VCaP (cell line): ENCODE measurements around the gene ADCY10.
"Not testable (repeated sequence)": the region's sequence is repeated elsewhere in the genome, so short reads cannot be mapped to it uniquely, and the experiment has no call there.

ENCODE experiments used
- H3K27ac ChIP-seq: fragments of 450-650 bp; 2 replicates; pipeline ENCODE4 v1.5.1; 2017
- CTCF ChIP-seq: fragments of 450-650 bp; conservative IDR thresholded peaks from 2 replicates; pipeline ENCODE4 v1.5.1; 2017; ENCODE audit warnings: mild to moderate bottlenecking, moderate library complexity

Gene ADCY10

GRCh38 chr1:167832693-167833092, 81.2 kb downstream of the ADCY10 start:
- no peak for TF ChIP-seq CTCF
- H3K27ac ChIP-seq: no peak overlapping the region

GRCh38 chr1:167830668-167831067, 83.3 kb downstream of the ADCY10 start:
- H3K27ac ChIP-seq: not testable (repeated sequence)

GRCh38 chr1:167829868-167830267, 84.1 kb downstream of the ADCY10 start:
- H3K27ac ChIP-seq: no peak overlapping the region
- TF ChIP-seq CTCF: no peak

GRCh38 chr1:167826127-167826526, 87.8 kb downstream of the ADCY10 start:
- TF ChIP-seq CTCF: no peak

GRCh38 chr1:167825419-167826079, 88.4 kb downstream of the ADCY10 start:
- TF ChIP-seq CTCF: no peak
- H3K27ac ChIP-seq: no peak overlapping the region

More at GRCh38 chr1:167826127-167826526, 87.8 kb downstream of the ADCY10 start:
- H3K27ac ChIP-seq: no peak overlapping the region

GRCh38 chr1:167824163-167824794, 89.7 kb downstream of the ADCY10 start:
- no peak for TF ChIP-seq CTCF

GRCh38 chr1:167821969-167822685, 91.8 kb downstream of the ADCY10 start:
- TF ChIP-seq CTCF: no peak
- no peak overlapping the region for H3K27ac ChIP-seq

More at GRCh38 chr1:167824163-167824794, 89.7 kb downstream of the ADCY10 start:
- H3K27ac ChIP-seq: no peak overlapping the region

- no peak for TF ChIP-seq CTCF
- no peak overlapping the region for H3K27ac ChIP-seq
These were observed 92.6 kb downstream of the ADCY10 start for GRCh38 chr1:167821356-167821685.
